NCI-H187 (cell line): Measurements from ENCODE around the gene SPAG17.

Source experiments
- DNase-seq, 2 experiments: peaks; one replicate each; lab custom pipeline; 2025; lab: John Stamatoyannopoulos, UW

Gene SPAG17

GRCh38 chr1:118118873-118119463 is 66.1 kb downstream of the SPAG17 start:
- no peak for DNase-seq

- no peak for DNase-seq
These were observed 66.6 kb downstream of the SPAG17 start for GRCh38 chr1:118118469-118118868.

- DNase-seq = no peak
These were observed 67.5 kb downstream of the SPAG17 start for GRCh38 chr1:118117521-118117920.

GRCh38 chr1:118116909-118117308 is 68.1 kb downstream of the SPAG17 start:
- DNase-seq = no peak

- DNase-seq = no peak
These were observed 68.6 kb downstream of the SPAG17 start for GRCh38 chr1:118116401-118116800.

GRCh38 chr1:118115567-118116295 is 69.3 kb downstream of the SPAG17 start:
- no peak for DNase-seq

- DNase-seq = no peak
These were observed 71.8 kb downstream of the SPAG17 start for GRCh38 chr1:118113261-118113660.

- no peak for DNase-seq
These were observed 74.4 kb downstream of the SPAG17 start for GRCh38 chr1:118110580-118110979.

- no peak for DNase-seq
These were observed 80.1 kb downstream of the SPAG17 start for GRCh38 chr1:118104951-118105350.

GRCh38 chr1:118102445-118102844 is 82.6 kb downstream of the SPAG17 start:
- DNase-seq = no peak

GRCh38 chr1:118101999-118102398 is 83.0 kb downstream of the SPAG17 start:
- DNase-seq = no peak

- DNase-seq = no peak
These were observed 83.5 kb downstream of the SPAG17 start for GRCh38 chr1:118101515-118101844.

- no peak for DNase-seq
These were observed 84.1 kb downstream of the SPAG17 start for GRCh38 chr1:118100686-118101514.

- no peak for DNase-seq
These were observed 85.3 kb downstream of the SPAG17 start for GRCh38 chr1:118099686-118100085.

- no peak for DNase-seq
These were observed 87.2 kb downstream of the SPAG17 start for GRCh38 chr1:118097622-118098348.

- no peak for DNase-seq
These were observed 92.0 kb downstream of the SPAG17 start for GRCh38 chr1:118093017-118093416.

GRCh38 chr1:118090130-118090529 is 94.9 kb downstream of the SPAG17 start:
- DNase-seq = no peak

- DNase-seq = no peak
These were observed 99.7 kb downstream of the SPAG17 start for GRCh38 chr1:118085365-118085764.

GRCh38 chr1:118084400-118084799 is 100.6 kb downstream of the SPAG17 start:
- DNase-seq = no peak

- DNase-seq = no peak
These were observed 102.0 kb downstream of the SPAG17 start for GRCh38 chr1:118082984-118083383.

GRCh38 chr1:118081387-118081786 is 103.6 kb downstream of the SPAG17 start:
- DNase-seq = no peak

- DNase-seq = no peak
These were observed 107.5 kb downstream of the SPAG17 start for GRCh38 chr1:118077331-118078045.
